Aorta (tissue), 5 donors: ENCODE data around the gene C16orf96. TPM values are rescaled to one million over a fixed set of nuclear protein-coding genes. Genes with fewer than 3 reads are reported as not detected.

Source experiments
- ATAC-seq: fragments of 200-7000 bp; cut with Tn5 transposase; one replicate; pipeline ENCODE4 v1.9.1; 2022; ENCODE audit warnings: moderate library complexity; ENCODE audit not compliant: low FRiP score
- DNase-seq, 2 donors: peaks; one replicate each; pipeline ENCODE4 v3.0.0-alpha.2; 2020
- H3K27ac ChIP-seq, 2 donors: one replicate each; pipeline ENCODE4 v1.5.1; 2013; ENCODE audit warnings: low read length in 2 of 2, mild to moderate bottlenecking in 2 of 2, moderate library complexity in 2 of 2, control low read depth in 1 of 2, inconsistent platforms in 1 of 2, low read depth in 1 of 2
- H3K27me3 ChIP-seq, 2 donors: one replicate each; pipeline ENCODE4 v1.6.1; 2013; ENCODE audit warnings: control low read depth in 1 of 2, low read length in 1 of 2, mild to moderate bottlenecking in 1 of 2, moderate library complexity in 1 of 2; ENCODE audit not compliant: insufficient read depth in 2 of 2, control insufficient read depth in 1 of 2
- H3K36me3 ChIP-seq, 2 donors: one replicate each; pipeline ENCODE4 v1.6.1; 2013; ENCODE audit warnings: control low read depth in 1 of 2, low read length in 1 of 2, mild to moderate bottlenecking in 1 of 2; ENCODE audit not compliant: insufficient read depth in 2 of 2, control insufficient read depth in 1 of 2
- H3K4me1 ChIP-seq, 2 donors: one replicate each; pipeline ENCODE4 v1.6.1; 2013; ENCODE audit warnings: low read length in 2 of 2, control low read depth in 1 of 2, mild to moderate bottlenecking in 1 of 2, moderate library complexity in 1 of 2; ENCODE audit not compliant: insufficient read depth in 2 of 2, control insufficient read depth in 1 of 2
- H3K4me3 ChIP-seq, 2 donors: one replicate each; pipeline ENCODE4 v1.5.1; 2013; ENCODE audit warnings: low read length in 2 of 2, control low read depth in 1 of 2, mild to moderate bottlenecking in 1 of 2
- H3K9me3 ChIP-seq: one replicate; pipeline ENCODE4 v1.6.1; 2013; ENCODE audit warnings: mild to moderate bottlenecking, low read length; ENCODE audit not compliant: control insufficient read depth
- WGBS, 2 donors: extraction: QIAGEN DNeasy Blood & Tissue Kit; methylation state at CpG; one replicate each; pipeline ENCODE4 v1.1.7; 2013; 5-methylcytosine and 5-hydroxymethylcytosine counted together
- intact Hi-C, 2 donors: fragments of 100-400 bp; cut with DNase I; formaldehyde crosslinking; loops; one replicate each; pipeline versions ENCODE4 v1.14.2 to v1.15.0; 2022
- polyA plus RNA-seq, 2 donors: library from polyadenylated mRNA; stranded (reverse); fragments of 200-250 nt; gene quantifications; one replicate each; pipeline ENCODE4 v1.2.3, GENCODE V29; 2013
- total RNA-seq, 2 donors: library from RNA; stranded (reverse); fragmentation: NEBNext Ultra II Directional; extraction: Animal tissue kit (Norgen Biotek cat#: 25700); gene quantifications; one replicate each; pipeline ENCODE4 v1.2.1, GENCODE V29; 2021
- donor health status: healthy with polysubstance abuse.
- donor health status: Bipolar disorder and iron deficiency.
- donor health status: DM: no; HTN: no; CAD: no.
- donor health status: DM: no; HTN: no; CAD: no.
- donor health status: DM: yes; HTN: yes; CAD: no.

C16orf96 gene
- total and polyA plus RNA-seq, 4 donors = 0.13 to 0.24 TPM; not detected in 2

DNA sequence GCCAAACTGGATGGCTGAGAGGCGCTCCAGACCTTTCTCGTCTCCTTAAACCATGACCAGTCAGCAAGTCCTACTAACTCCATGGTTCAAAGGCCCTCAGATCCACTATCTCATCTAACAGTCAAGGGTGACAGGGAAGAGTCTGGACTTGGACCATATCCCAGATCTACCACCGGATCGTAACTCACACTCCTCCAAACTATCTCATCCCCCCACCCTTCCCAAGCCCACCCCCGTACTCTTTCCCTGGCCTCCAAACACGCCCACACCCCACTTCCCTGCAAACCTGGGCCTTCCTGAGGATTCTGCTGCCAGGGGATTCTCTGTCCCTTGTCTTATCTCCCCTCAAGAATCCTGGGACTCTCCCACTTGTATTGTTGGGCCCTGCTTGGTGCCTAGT lies 22.6 kb upstream of the C16orf96 start:
- Histone ChIP-seq H3K36me3 (no peaks in the 10 kb centered on the region), H3K27ac (no peak overlapping the region), H3K4me3 (no peak overlapping the region), H3K4me1 (no peaks in the 10 kb centered on the region), H3K9me3 (no peaks in the 10 kb centered on the region), H3K27me3 (no peaks in the 10 kb centered on the region)
- ATAC-seq (no peak), DNase-seq (no peak)
- WGBS, 2 donors = 90 to 94% methylated on average over 6 of the region's 6 CpGs
- intact Hi-C loops = no loop called here

DNA sequence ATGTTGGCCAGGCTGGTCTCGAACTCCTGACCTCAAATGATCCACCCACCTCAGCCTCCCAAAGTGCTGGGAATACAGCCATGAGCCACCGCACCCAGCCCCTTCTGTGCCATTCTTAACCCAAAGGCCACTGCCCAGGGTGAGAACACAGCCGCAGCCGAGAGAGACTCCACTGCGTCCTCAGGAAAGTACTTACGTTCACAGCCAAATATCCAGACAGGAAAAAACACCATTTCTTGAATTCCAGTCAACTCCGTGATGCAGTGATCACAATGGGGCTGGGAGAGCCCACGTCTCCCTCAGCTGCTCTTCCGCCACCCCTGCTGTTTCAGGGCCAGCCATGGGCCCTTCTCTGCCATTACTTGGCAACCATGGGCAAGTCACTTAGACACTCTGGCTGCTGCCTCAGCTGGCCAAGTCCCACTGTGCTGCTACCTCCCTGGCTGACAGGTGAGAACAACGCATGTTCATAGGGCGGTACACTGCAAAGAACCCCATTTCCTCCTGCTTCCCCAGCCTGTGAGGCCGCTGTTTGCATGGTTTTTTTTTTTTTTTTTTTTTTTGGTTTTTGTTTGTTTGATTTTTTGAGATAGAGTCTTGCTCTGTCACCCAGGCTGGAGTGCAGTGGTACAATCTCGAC lies 21.9 kb upstream of the C16orf96 start:
- WGBS, 2 donors = 55 to 63% methylated on average over 13 of the region's 13 CpGs
- ATAC-seq (no peak), DNase-seq (no peak)
- Histone ChIP-seq H3K4me1 (no peaks in the 10 kb centered on the region), H3K4me3 (no peak overlapping the region), H3K27ac (peak overlapping the region in 1 of 2 donors; percentile 13), H3K9me3 (no peaks in the 10 kb centered on the region), H3K36me3 (no peaks in the 10 kb centered on the region), H3K27me3 (no peaks in the 10 kb centered on the region)
- intact Hi-C loops = no loop called here

GRCh38 chr16:4535627-4536108 lies 20.5 kb upstream of the C16orf96 start:
- ATAC-seq (no peak), DNase-seq (no peak)
- Histone ChIP-seq H3K27me3 (no peaks in the 10 kb centered on the region), H3K9me3 (no peaks in the 10 kb centered on the region), H3K4me1 (no peaks in the 10 kb centered on the region), H3K36me3 (no peaks in the 10 kb centered on the region), H3K4me3 (no peak overlapping the region), H3K27ac (no peak overlapping the region)
- 84 to 85% methylated on average over 7 of the region's 7 CpGs for WGBS, 2 donors
- intact Hi-C loops = loop anchor here in 1 of 2 donors (5.0 kb wide), 1 partner anchor 58 kb away; the partner anchor contains the start of gene HMOX2

DNA sequence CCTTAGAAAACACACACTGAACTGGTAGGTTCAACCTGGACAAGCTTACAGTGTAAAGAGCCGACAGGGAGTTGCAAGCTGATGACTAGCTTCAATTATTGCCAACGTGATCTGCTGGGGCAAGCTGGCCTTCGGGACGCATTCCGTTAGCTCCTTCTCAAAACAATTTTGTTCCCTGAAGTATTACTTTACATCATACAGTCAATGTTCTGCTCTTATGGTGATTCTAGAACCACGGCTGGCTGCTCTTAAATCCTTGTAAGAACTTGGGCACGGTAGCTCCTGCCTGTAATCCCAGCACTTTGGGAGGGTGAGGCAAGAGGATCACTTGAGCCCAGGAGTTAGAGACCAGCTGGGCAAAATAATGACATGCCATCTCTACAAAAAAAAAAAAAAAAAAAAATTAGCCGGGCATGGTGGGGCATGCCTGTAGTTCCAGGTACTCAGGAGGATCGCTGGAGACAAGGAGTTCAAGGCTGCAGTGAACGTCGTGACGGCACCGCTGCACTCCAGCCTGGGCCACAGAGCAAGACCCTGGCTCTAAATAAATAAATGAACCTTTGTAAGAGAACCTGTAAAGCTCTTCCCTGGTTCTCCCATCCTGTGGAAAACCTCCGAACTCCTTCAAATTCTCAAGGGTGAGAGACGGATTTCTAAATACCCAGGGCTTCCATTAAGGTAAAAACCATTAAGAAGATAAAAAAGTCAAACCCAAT lies 19.6 kb upstream of the C16orf96 start:
- Histone ChIP-seq H3K9me3 (no peaks in the 10 kb centered on the region), H3K4me3 (no peak overlapping the region), H3K27ac (peak overlapping the region in 1 of 2 donors; percentile 42), H3K36me3 (no peaks in the 10 kb centered on the region), H3K4me1 (no peaks in the 10 kb centered on the region), H3K27me3 (no peaks in the 10 kb centered on the region)
- 61 to 66% methylated on average over 15 of the region's 15 CpGs for WGBS, 2 donors
- intact Hi-C loops = loop anchor here in 1 of 2 donors (5.0 kb wide), 1 partner anchor 59 kb away; the partner anchor contains the start of gene HMOX2
- no peak for DNase-seq
- ATAC-seq = no peak

GRCh38 chr16:4537376-4538343 lies 18.5 kb upstream of the C16orf96 start:
- no peaks in the 10 kb centered on the region for H3K4me1 ChIP-seq
- DNase-seq (peak in 1 of 2 donors; percentile 82), ATAC-seq (peak; percentile 62)
- H3K27me3 ChIP-seq = no peaks in the 10 kb centered on the region
- intact Hi-C loops = loop anchor here in 1 of 2 donors (5.0 kb wide), 1 partner anchor 60 kb away; the partner anchor contains the start of gene HMOX2
- H3K27ac ChIP-seq = peak overlapping the region in 1 of 2 donors; percentile 39
- H3K36me3 ChIP-seq = no peaks in the 10 kb centered on the region
- 9% methylated on average over 71 to 75 of the region's 75 CpGs for WGBS, 2 donors
- H3K4me3 ChIP-seq = peak overlapping the region; percentile 67 to 73
- no peaks in the 10 kb centered on the region for H3K9me3 ChIP-seq

GRCh38 chr16:4538350-4539235 lies 17.5 kb upstream of the C16orf96 start, which contains the start of gene CDIP1:
Gene CDIP1, minus strand, starts transcription at chr16:4538773. Its CDS starts 24,643 bp downstream, at chr16:4514130.
- H3K27me3 ChIP-seq = no peaks in the 10 kb centered on the region
- intact Hi-C loops = loop anchor here in 1 of 2 donors (5.0 kb wide), 1 partner anchor 61 kb away; the partner anchor contains the start of gene HMOX2
- H3K9me3 ChIP-seq = no peaks in the 10 kb centered on the region
- H3K4me3 ChIP-seq = peak within 1 kb of the TSS; percentile 67 to 73
- peak within 1 kb of the TSS in 1 of 2 donors; percentile 39 for H3K27ac ChIP-seq
- peak; percentile 96 for ATAC-seq
- 4 to 5% methylated on average over 63 to 67 of the region's 67 CpGs for WGBS, 2 donors
- no peaks in the 10 kb centered on the region for H3K36me3 ChIP-seq
- no peaks in the 10 kb centered on the region for H3K4me1 ChIP-seq
- DNase-seq = peak; percentile 98 to 99

DNA sequence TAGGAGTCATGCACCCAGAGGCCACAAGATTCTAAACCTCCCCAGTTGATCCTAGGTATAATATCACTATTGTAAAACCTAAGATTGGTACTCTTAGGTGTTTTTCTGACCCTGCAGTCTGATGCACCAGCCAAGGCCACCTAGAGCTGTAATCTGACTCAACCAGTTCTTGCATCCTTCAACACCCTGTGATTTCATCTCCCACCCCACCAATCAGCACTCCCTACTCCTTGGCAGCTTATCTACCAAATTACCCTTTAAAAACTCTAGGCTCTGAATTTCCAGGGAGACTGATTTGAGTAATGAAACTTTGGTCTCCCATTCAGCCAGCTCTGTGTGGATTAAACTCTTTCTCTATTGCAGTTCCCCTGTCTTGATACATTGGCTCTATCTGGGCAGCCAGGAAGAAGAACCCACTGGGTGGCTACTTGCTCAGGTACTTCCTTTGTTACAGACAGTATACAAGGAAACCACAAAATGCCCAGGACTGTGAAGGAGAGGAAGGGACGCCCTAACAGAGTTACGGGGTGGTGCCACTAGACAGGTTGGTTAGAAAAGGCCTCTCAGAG lies 16.3 kb upstream of the C16orf96 start:
- DNase-seq = no peak
- no peaks in the 10 kb centered on the region for H3K4me1 ChIP-seq
- H3K4me3 ChIP-seq = no peak overlapping the region
- no peak for ATAC-seq
- intact Hi-C loops = loop anchor here in 1 of 2 donors (5.0 kb wide), 1 partner anchor 62 kb away; the partner anchor contains the start of gene HMOX2
- no peaks in the 10 kb centered on the region for H3K27me3 ChIP-seq
- H3K27ac ChIP-seq = no peak overlapping the region
- H3K36me3 ChIP-seq = no peaks in the 10 kb centered on the region
- no peaks in the 10 kb centered on the region for H3K9me3 ChIP-seq
- 96 to 100% methylated on average over 2 of the region's 2 CpGs for WGBS, 2 donors
